HG03097 (cell line): ENCODE results near the gene ANKRD62.
"Not testable (repeated sequence)": the region's sequence is repeated elsewhere in the genome, so short reads cannot be mapped to it uniquely, and the experiment has no call there.

Experiments used
- ATAC-seq: cut with Tn5 transposase; IDR thresholded peaks from one replicate; pipeline ENCODE4 v1.9.1; 2021; ENCODE audit not compliant: unreplicated experiment, low FRiP score

The ANKRD62 gene

GRCh38 chr18:12092398-12093229 lies 1.0 kb upstream of the ANKRD62 start:
- ATAC-seq: no peak

- ATAC-seq: no peak
Measured at GRCh38 chr18:12098374-12098773, 4.7 kb downstream of the ANKRD62 start.

GRCh38 chr18:12099160-12099559 lies 5.5 kb downstream of the ANKRD62 start:
- no peak for ATAC-seq

- ATAC-seq: no peak
Measured at GRCh38 chr18:12101266-12101665, 7.6 kb downstream of the ANKRD62 start.

- no peak for ATAC-seq
Measured at GRCh38 chr18:12102136-12102842, 8.6 kb downstream of the ANKRD62 start.

- no peak for ATAC-seq
Measured at GRCh38 chr18:12106471-12106870, 12.8 kb downstream of the ANKRD62 start.

GRCh38 chr18:12109836-12110235 lies 16.2 kb downstream of the ANKRD62 start:
- ATAC-seq: no peak

GRCh38 chr18:12113999-12114646 lies 20.5 kb downstream of the ANKRD62 start:
- no peak for ATAC-seq

GRCh38 chr18:12119358-12119757 lies 25.7 kb downstream of the ANKRD62 start:
- ATAC-seq: no peak

GRCh38 chr18:12121175-12122042 lies 27.8 kb downstream of the ANKRD62 start:
- no peak for ATAC-seq

GRCh38 chr18:12122043-12122389 lies 28.4 kb downstream of the ANKRD62 start:
- ATAC-seq: not testable (repeated sequence)

GRCh38 chr18:12127647-12128046 lies 34.0 kb downstream of the ANKRD62 start:
- not testable (repeated sequence) for ATAC-seq

GRCh38 chr18:12138831-12139230 lies 45.2 kb downstream of the ANKRD62 start:
- not testable (repeated sequence) for ATAC-seq

GRCh38 chr18:12140866-12141265 lies 47.2 kb downstream of the ANKRD62 start:
- ATAC-seq: not testable (repeated sequence)

- ATAC-seq: not testable (repeated sequence)
Measured at GRCh38 chr18:12141778-12142177, 48.1 kb downstream of the ANKRD62 start.

GRCh38 chr18:12149431-12149830 lies 55.8 kb downstream of the ANKRD62 start:
- ATAC-seq: not testable (repeated sequence)

GRCh38 chr18:12154361-12154760 lies 60.7 kb downstream of the ANKRD62 start:
- no peak for ATAC-seq

- ATAC-seq: no peak
Measured at GRCh38 chr18:12155996-12156395, 62.4 kb downstream of the ANKRD62 start.

GRCh38 chr18:12159446-12159845 lies 65.8 kb downstream of the ANKRD62 start:
- no peak for ATAC-seq

- no peak for ATAC-seq
Measured at GRCh38 chr18:12162786-12163185, 69.1 kb downstream of the ANKRD62 start.
